GM23338 (cell line): ENCODE data around the gene ASPHD2. TPM values are rescaled to one million over a fixed set of nuclear protein-coding genes. Genes with fewer than 3 reads are reported as not detected.
A peak's percentile ranks its signal among the peaks of the same experiment; 100 is the strongest.

ENCODE experiments used
- ATAC-seq: fragments of 200-7000 bp; cut with Tn5 transposase; 3 replicates; pipeline ENCODE4 v1.9.1; 2020
- DNase-seq: peaks from one replicate; pipeline ENCODE4 v3.0.0-alpha.2; 2015; ENCODE audit warnings: low spot score
- H2AFZ ChIP-seq: fragments of 200-600 bp; sonication (generic); 2 replicates; pipeline ENCODE4 v1.8.0; 2016; ENCODE audit warnings: antibody characterized with exemption, mild to moderate bottlenecking, moderate library complexity
- H3F3A ChIP-seq: fragments of 200-600 bp; sonication (generic); replicated peaks from 2 replicates; pipeline ENCODE4 v1.8.0; 2017; ENCODE audit warnings: antibody characterized with exemption, mixed run types, low read depth
- H3K27ac ChIP-seq: fragments of 200-600 bp; sonication (generic); 2 replicates; pipeline ENCODE4 v1.6.1; 2016; ENCODE audit warnings: low read depth
- H3K27me3 ChIP-seq: fragments of 200-600 bp; sonication (generic); 2 replicates; pipeline ENCODE4 v1.8.0; 2016; ENCODE audit warnings: mild to moderate bottlenecking, mixed run types, moderate library complexity; ENCODE audit not compliant: insufficient read depth
- H3K36me3 ChIP-seq: fragments of 200-600 bp; sonication (generic); 2 replicates; pipeline ENCODE4 v1.8.0; 2016; ENCODE audit warnings: mild to moderate bottlenecking; ENCODE audit not compliant: insufficient read depth
- H3K4me1 ChIP-seq: fragments of 200-600 bp; sonication (generic); 2 replicates; pipeline ENCODE4 v1.8.0; 2016; ENCODE audit warnings: mild to moderate bottlenecking, moderate library complexity; ENCODE audit not compliant: insufficient read depth
- H3K4me2 ChIP-seq: fragments of 200-600 bp; sonication (generic); 2 replicates; pipeline ENCODE4 v1.7.1; 2017; ENCODE audit warnings: mixed run types
- H3K4me3 ChIP-seq: fragments of 200-600 bp; sonication (generic); 2 replicates; pipeline ENCODE4 v1.6.1; 2016; ENCODE audit warnings: mixed run types
- H3K79me2 ChIP-seq: fragments of 200-600 bp; sonication (generic); replicated peaks from 2 replicates; pipeline ENCODE4 v1.8.0; 2017; ENCODE audit warnings: mild to moderate bottlenecking; ENCODE audit not compliant: insufficient read depth
- H3K9me2 ChIP-seq: fragments of 200-600 bp; sonication (generic); 2 replicates; pipeline ENCODE4 v1.8.0; 2017; ENCODE audit not compliant: insufficient read depth
- H4K20me1 ChIP-seq: fragments of 200-600 bp; sonication (generic); replicated peaks from 2 replicates; pipeline ENCODE4 v1.8.0; 2017; ENCODE audit warnings: mild to moderate bottlenecking; ENCODE audit not compliant: insufficient read depth
- H3K27ac Mint-ChIP-seq: 2 replicates; pipeline ENCODE4 v1.8.0; 2020; ENCODE audit warnings: inconsistent platforms, mild to moderate bottlenecking, moderate library complexity, mixed read lengths
- H3K27me3 Mint-ChIP-seq: 3 replicates; pipeline ENCODE4 v1.8.0; 2022; ENCODE audit warnings: low read depth, mild to moderate bottlenecking, moderate library complexity, mixed read lengths, inconsistent platforms; ENCODE audit not compliant: insufficient read depth, poor library complexity
- H3K36me3 Mint-ChIP-seq: 3 replicates; pipeline ENCODE4 v1.8.0; 2021; ENCODE audit warnings: low read depth, mild to moderate bottlenecking, inconsistent platforms, moderate library complexity, mixed read lengths
- H3K4me1 Mint-ChIP-seq: 3 replicates; pipeline ENCODE4 v1.8.0; 2020; ENCODE audit warnings: mild to moderate bottlenecking, inconsistent platforms, mixed read lengths
- H3K4me3 Mint-ChIP-seq: 3 replicates; pipeline ENCODE4 v1.8.0; 2021; ENCODE audit warnings: moderate library complexity, mild to moderate bottlenecking, inconsistent platforms, mixed read lengths
- H3K9me3 Mint-ChIP-seq: 3 replicates; pipeline ENCODE4 v1.8.0; 2020; ENCODE audit warnings: moderate library complexity, mild to moderate bottlenecking, inconsistent platforms, mixed read lengths
- EZH2 ChIP-seq: fragments of 200-600 bp; sonication (generic); IDR thresholded peaks from one replicate; pipeline ENCODE4 v1.8.0; 2017; ENCODE audit warnings: antibody characterized with exemption, mild to moderate bottlenecking, low read depth; ENCODE audit not compliant: unreplicated experiment
- EZH2phosphoT487 ChIP-seq: fragments of 200-600 bp; sonication (generic); IDR thresholded peaks from one replicate; pipeline ENCODE4 v1.8.1; 2018; ENCODE audit warnings: antibody characterized with exemption; ENCODE audit not compliant: unreplicated experiment
- JUNB ChIP-seq: IDR thresholded peaks from one replicate; pipeline ENCODE4 v1.6.1; 2016; ENCODE audit warnings: antibody characterized with exemption; ENCODE audit not compliant: unreplicated experiment
- NANOG ChIP-seq: IDR thresholded peaks from 2 replicates; pipeline ENCODE4 v1.6.1; 2016; ENCODE audit warnings: antibody characterized with exemption, borderline replicate concordance
- POLR2AphosphoS5 ChIP-seq: IDR thresholded peaks from 2 replicates; pipeline ENCODE4 v1.6.1; 2016; ENCODE audit warnings: antibody characterized with exemption, low read depth
- STAT1 ChIP-seq: IDR thresholded peaks from one replicate; pipeline ENCODE4 v1.6.1; 2016; ENCODE audit warnings: antibody characterized with exemption; ENCODE audit not compliant: unreplicated experiment
- ZNF114 ChIP-seq: fragments of 250-450 bp; sonication (Bioruptor Pico); IDR thresholded peaks from 2 replicates; pipeline ENCODE4 v1.5.0; 2020; ENCODE audit warnings: mild to moderate bottlenecking, moderate library complexity
- ZNF331 ChIP-seq: fragments of 250-450 bp; sonication (Bioruptor Pico); IDR thresholded peaks from 2 replicates; pipeline ENCODE4 v1.5.0; 2020; ENCODE audit warnings: low read depth, mild to moderate bottlenecking, moderate library complexity
- polyA plus RNA-seq: library from polyadenylated mRNA; unstranded; fragments of >200 nt; fragmentation: Nextera tagmentation; extraction: Ambion mirVana; gene quantifications from 2 replicates; pipeline ENCODE4 v1.2.1, GENCODE V29; 2016
- total RNA-seq: library from RNA; depleted of rRNA; stranded (reverse); fragments of >200 nt; shearing (Covaris generic); gene quantifications from 2 replicates; pipeline ENCODE4 v1.2.3, GENCODE V29; 2014
- TF ChIP-seq, protein P1 (sequence below): fragments of 250-450 bp; sonication (Bioruptor Pico); IDR thresholded peaks from 2 replicates; pipeline ENCODE4 v1.5.0; 2020; ENCODE audit warnings: mild to moderate bottlenecking, moderate library complexity
- TF ChIP-seq, protein P2 (sequence below), 2 experiments: fragments of 200-600 bp in 1 of 2; sonication (generic) in 1 of 2; conservative IDR thresholded peaks; 2 replicates each; pipeline versions ENCODE4 v1.5.1 to v1.6.1; 2016 to 2017; ENCODE audit warnings: antibody characterized with exemption in 2 of 2, low read depth in 2 of 2, mild to moderate bottlenecking in 2 of 2, moderate library complexity in 1 of 2

ASPHD2 gene
- total and polyA plus RNA-seq, 2 experiments from 2014 or later: 6.0 to 9.3 TPM

DNA sequence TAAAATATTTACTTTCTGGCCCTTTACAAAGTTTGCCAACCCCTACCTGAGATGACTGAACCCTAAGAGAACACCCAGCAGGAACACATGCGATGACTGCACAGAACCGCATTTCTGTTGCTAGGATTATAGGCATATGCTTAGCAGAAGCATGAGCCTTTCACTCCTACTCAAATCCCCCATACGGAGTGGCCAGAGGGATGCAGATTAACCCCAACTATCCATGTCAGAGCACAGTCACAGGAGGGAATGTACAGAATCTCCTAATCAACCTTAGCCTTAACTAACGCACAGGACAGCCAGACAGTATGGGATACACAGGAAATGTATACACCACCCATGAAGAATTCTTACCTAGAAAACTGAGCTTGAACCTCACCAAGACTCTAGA, 48.3 kb downstream of the ASPHD2 start:
- H3K4me3 ChIP-seq: no peak overlapping the region
- H3K4me3 Mint-ChIP-seq: no peak overlapping the region
- H3K4me1 Mint-ChIP-seq: peaks cover 24% of the 10 kb centered on the region
- H3K9me2 ChIP-seq: no peaks in the 10 kb centered on the region
- H3F3A ChIP-seq: no peaks in the 10 kb centered on the region
- H2AFZ ChIP-seq: no peak overlapping the region
- H3K27ac ChIP-seq: peak overlapping the region; percentile 45; the same call in 1 of the 2 replicates
- no peak for DNase-seq
- H3K27ac Mint-ChIP-seq: no peak overlapping the region
- peaks cover 14% of the 10 kb centered on the region for H3K4me1 ChIP-seq
- H3K79me2 ChIP-seq: peaks cover 37% of the 10 kb centered on the region
- H3K27me3 Mint-ChIP-seq: no peaks in the 10 kb centered on the region
- H3K27me3 ChIP-seq: no peaks in the 10 kb centered on the region
- no peak for ATAC-seq
- H3K36me3 Mint-ChIP-seq: peaks cover 56% of the 10 kb centered on the region
- TF ChIP-seq EZH2phosphoT487 (no peak), ZNF331 (CRISPR knock-in tag) (no peak), NANOG (no peak)
- no peak overlapping the region for H3K4me2 ChIP-seq
- H3K36me3 ChIP-seq: peaks cover 42% of the 10 kb centered on the region
- no peaks in the 10 kb centered on the region for H3K9me3 Mint-ChIP-seq
- peaks cover 18% of the 10 kb centered on the region for H4K20me1 ChIP-seq

DNA sequence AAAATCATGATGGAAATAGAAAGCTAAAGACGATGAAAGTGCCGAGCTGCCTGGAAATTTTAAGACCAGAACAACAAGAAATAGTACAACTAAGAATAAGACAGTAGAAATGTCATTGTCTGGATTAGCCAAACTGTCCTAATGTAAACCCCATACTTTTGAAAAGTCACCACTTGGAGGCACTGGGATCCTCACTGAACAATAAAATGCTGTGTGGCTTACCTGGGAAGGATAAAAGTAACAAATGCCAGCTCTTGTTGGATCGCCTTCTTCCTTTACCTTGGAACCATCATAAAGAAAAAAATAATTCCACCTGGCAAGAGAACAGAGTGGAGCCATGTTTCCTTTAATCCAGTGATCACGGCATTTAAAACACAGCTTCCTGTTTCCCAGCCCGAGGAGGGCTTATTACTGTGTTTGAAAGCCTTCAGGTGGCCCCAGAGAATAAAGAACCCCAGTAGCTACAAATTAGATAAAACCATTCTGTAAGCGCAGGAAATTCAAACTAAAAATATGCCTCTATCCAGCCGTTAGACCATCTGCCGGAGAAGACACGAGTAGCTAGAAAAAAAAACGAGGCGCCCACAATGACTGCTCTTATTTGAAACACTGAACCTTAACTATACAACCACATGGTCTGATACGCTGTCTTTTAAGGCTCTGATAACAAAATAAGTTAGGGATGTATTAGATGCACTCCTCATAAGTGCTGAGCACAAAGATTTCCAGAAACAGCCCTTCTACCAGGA, 50.2 kb downstream of the ASPHD2 start:
- no peak overlapping the region for H2AFZ ChIP-seq
- H3K4me1 ChIP-seq: peaks cover 22% of the 10 kb centered on the region
- no peak for ATAC-seq
- H3K4me2 ChIP-seq: peak overlapping the region; percentile 52; the same call in 1 of the 2 replicates
- Mint-ChIP-seq H3K36me3 (peaks cover 42% of the 10 kb centered on the region), H3K4me3 (peak overlapping the region; percentile 21), H3K27ac (peak overlapping the region; percentile 9), H3K27me3 (peaks cover 2% of the 10 kb centered on the region), H3K9me3 (0 out of 3 replicates have a peak, but pooled peaks cover 1% of the 10 kb centered on the region), H3K4me1 (peaks cover 32% of the 10 kb centered on the region)
- H3K27ac ChIP-seq: peak overlapping the region; percentile 15; the same call in 1 of the 2 replicates
- H3K4me3 ChIP-seq: no peak overlapping the region
- H3K79me2 ChIP-seq: peaks cover 48% of the 10 kb centered on the region
- peaks cover 13% of the 10 kb centered on the region for H4K20me1 ChIP-seq
- no peaks in the 10 kb centered on the region for H3K27me3 ChIP-seq
- H3F3A ChIP-seq: peaks cover 13% of the 10 kb centered on the region
- H3K36me3 ChIP-seq: peaks cover 28% of the 10 kb centered on the region
- no peaks in the 10 kb centered on the region for H3K9me2 ChIP-seq
- no peak for DNase-seq
- TF ChIP-seq, protein P1, sequence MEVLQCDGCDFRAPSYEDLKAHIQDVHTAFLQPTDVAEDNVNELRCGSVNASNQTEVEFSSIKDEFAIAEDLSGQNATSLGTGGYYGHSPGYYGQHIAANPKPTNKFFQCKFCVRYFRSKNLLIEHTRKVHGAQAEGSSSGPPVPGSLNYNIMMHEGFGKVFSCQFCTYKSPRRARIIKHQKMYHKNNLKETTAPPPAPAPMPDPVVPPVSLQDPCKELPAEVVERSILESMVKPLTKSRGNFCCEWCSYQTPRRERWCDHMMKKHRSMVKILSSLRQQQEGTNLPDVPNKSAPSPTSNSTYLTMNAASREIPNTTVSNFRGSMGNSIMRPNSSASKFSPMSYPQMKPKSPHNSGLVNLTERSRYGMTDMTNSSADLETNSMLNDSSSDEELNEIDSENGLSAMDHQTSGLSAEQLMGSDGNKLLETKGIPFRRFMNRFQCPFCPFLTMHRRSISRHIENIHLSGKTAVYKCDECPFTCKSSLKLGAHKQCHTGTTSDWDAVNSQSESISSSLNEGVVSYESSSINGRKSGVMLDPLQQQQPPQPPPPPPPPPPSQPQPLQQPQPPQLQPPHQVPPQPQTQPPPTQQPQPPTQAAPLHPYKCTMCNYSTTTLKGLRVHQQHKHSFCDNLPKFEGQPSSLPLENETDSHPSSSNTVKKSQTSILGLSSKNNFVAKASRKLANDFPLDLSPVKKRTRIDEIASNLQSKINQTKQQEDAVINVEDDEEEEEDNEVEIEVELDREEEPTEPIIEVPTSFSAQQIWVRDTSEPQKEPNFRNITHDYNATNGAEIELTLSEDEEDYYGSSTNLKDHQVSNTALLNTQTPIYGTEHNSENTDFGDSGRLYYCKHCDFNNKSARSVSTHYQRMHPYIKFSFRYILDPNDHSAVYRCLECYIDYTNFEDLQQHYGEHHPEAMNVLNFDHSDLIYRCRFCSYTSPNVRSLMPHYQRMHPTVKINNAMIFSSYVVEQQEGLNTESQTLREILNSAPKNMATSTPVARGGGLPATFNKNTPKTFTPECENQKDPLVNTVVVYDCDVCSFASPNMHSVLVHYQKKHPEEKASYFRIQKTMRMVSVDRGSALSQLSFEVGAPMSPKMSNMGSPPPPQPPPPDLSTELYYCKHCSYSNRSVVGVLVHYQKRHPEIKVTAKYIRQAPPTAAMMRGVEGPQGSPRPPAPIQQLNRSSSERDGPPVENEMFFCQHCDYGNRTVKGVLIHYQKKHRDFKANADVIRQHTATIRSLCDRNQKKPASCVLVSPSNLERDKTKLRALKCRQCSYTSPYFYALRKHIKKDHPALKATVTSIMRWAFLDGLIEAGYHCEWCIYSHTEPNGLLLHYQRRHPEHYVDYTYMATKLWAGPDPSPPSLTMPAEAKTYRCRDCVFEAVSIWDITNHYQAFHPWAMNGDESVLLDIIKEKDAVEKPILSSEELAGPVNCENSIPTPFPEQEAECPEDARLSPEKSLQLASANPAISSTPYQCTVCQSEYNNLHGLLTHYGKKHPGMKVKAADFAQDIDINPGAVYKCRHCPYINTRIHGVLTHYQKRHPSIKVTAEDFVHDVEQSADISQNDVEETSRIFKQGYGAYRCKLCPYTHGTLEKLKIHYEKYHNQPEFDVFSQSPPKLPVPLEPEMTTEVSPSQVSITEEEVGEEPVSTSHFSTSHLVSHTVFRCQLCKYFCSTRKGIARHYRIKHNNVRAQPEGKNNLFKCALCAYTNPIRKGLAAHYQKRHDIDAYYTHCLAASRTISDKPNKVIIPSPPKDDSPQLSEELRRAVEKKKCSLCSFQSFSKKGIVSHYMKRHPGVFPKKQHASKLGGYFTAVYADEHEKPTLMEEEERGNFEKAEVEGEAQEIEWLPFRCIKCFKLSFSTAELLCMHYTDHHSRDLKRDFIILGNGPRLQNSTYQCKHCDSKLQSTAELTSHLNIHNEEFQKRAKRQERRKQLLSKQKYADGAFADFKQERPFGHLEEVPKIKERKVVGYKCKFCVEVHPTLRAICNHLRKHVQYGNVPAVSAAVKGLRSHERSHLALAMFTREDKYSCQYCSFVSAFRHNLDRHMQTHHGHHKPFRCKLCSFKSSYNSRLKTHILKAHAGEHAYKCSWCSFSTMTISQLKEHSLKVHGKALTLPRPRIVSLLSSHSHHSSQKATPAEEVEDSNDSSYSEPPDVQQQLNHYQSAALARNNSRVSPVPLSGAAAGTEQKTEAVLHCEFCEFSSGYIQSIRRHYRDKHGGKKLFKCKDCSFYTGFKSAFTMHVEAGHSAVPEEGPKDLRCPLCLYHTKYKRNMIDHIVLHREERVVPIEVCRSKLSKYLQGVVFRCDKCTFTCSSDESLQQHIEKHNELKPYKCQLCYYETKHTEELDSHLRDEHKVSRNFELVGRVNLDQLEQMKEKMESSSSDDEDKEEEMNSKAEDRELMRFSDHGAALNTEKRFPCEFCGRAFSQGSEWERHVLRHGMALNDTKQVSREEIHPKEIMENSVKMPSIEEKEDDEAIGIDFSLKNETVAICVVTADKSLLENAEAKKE (CRISPR knock-in tag): no peak
- TF ChIP-seq, protein P2, sequence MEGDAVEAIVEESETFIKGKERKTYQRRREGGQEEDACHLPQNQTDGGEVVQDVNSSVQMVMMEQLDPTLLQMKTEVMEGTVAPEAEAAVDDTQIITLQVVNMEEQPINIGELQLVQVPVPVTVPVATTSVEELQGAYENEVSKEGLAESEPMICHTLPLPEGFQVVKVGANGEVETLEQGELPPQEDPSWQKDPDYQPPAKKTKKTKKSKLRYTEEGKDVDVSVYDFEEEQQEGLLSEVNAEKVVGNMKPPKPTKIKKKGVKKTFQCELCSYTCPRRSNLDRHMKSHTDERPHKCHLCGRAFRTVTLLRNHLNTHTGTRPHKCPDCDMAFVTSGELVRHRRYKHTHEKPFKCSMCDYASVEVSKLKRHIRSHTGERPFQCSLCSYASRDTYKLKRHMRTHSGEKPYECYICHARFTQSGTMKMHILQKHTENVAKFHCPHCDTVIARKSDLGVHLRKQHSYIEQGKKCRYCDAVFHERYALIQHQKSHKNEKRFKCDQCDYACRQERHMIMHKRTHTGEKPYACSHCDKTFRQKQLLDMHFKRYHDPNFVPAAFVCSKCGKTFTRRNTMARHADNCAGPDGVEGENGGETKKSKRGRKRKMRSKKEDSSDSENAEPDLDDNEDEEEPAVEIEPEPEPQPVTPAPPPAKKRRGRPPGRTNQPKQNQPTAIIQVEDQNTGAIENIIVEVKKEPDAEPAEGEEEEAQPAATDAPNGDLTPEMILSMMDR (conservative IDR thresholded peaks at IDR 0.05; ENCODE audit: low read depth in 2 of 2): no peak
- TF ChIP-seq STAT1: no peak
- no peak for TF ChIP-seq EZH2
- no peak for TF ChIP-seq ZNF331 (CRISPR knock-in tag)
- no peak for TF ChIP-seq NANOG
- TF ChIP-seq JUNB: no peak
- no peak for TF ChIP-seq POLR2AphosphoS5
- no peak for TF ChIP-seq ZNF114 (CRISPR knock-in tag)
